GM12891 (cell line): ENCODE data around the gene MED14.

Source experiments
- POLR2A ChIP-seq: IDR thresholded peaks from 2 replicates; pipeline ENCODE4 v1.6.1; 2011; ENCODE audit warnings: low read depth, low read length, control low read depth
- POLR2AphosphoS5 ChIP-seq: IDR thresholded peaks from 2 replicates; pipeline ENCODE4 v1.6.1; 2011; ENCODE audit warnings: low read depth, low read length, control low read depth

GRCh38 chrX:40772290-40772689 lies 36.9 kb upstream of the MED14 start:
- no peak for TF ChIP-seq POLR2A
- TF ChIP-seq POLR2AphosphoS5, result no peak
